Esophagus mucosa (tissue), 1 donor: ENCODE data around the gene DOCK1. TPM values are rescaled to one million over a fixed set of nuclear protein-coding genes. Genes with fewer than 3 reads are reported as not detected.
A peak's percentile ranks its signal among the peaks of the same experiment; 100 is the strongest.

Experiments
- ATAC-seq: fragments of 200-7000 bp; cut with Tn5 transposase; one replicate; pipeline ENCODE4 v1.9.1; 2020
- total RNA-seq: library from RNA; stranded (reverse); gene quantifications from one replicate; pipeline ENCODE4 v1.2.4, GENCODE V29; 2023
- donor health status: DM: yes; HTN: yes; CAD: no.

DOCK1 gene
- total RNA-seq, 1 donor from 2014 or later, result 37.6 TPM

- ATAC-seq, result no peak
Observed at GRCh38 chr10:127319691-127320090, 414.5 kb downstream of the DOCK1 start.

DNA sequence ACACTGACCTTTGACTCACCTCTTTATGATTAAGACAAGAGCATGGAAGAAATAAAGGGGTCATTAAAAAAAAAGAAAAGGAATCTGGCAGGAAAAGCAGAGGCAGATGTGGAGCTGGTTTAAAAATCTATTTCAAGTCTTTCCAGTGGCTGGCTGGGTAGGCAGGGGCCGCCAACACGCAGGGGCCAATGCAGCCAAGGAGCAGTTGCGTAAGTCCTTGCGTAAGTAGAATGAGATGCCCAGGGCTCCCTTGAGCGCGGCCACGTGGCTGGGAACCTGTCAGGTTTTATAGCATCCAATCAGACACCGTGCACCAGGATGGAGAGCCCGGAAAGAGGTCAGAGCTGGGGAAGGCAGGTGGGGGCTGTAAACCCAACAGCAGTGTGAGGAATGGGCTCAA lies 414.9 kb downstream of the DOCK1 start:
- ATAC-seq, result no peak

DNA sequence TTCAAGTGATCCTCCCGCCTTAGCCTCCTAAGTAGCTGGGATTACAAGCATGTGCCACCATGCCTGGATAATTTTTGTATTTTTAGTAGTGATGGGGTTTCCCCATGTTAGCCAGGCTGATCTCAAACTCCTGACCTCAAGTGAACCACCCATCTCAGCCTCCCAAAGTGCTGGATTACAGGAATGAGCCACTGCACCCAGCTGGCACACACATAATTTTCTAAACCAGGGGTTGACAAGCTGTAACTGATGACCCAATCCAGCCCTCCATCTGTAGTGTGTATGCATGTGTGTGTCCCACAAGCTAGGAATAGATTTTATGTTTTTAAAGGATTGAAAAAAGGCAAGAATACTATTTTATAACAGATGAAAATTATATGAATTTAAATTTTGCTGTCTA lies 417.1 kb downstream of the DOCK1 start:
- no peak for ATAC-seq

DNA sequence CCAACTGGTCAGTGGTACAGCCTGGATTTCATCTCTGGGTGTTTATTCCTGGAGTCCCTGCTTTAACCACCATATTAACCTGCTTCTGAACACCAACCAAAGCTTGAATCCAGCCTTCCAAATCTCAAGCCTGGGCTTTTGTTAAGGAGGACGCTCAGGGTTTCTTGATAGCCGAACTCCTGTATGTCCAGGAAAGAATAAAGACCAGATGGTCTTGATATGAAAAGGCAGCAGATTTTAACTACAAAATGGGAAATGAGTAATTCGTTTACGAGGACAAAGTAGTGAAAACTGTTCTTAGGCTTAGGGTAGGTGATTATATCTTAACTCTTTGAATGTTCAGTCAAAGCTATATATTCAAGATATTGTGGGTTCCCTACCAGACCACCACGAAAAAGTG lies 420.3 kb downstream of the DOCK1 start:
- no peak for ATAC-seq

GRCh38 chr10:127326883-127327282 lies 421.7 kb downstream of the DOCK1 start:
- no peak for ATAC-seq

DNA sequence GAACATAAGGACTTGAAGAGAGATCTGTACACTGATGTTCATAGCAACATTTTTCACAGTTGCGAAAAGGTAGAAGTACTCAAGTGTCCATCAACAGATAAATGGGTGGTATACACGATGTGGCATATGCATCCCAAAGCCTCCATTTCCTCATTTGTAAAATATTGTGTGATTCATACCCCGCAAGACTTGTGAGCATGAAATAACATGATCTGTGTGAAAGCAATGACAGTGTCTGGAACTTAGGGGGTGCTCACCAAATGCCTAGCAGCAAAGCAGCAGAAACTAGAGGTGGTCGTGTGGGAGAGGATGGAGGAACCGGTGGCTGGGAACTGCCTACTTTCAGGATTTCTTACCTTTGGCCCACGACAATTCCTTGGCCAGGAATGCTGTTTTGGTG lies 426.5 kb downstream of the DOCK1 start:
- ATAC-seq, result no peak

- no peak for ATAC-seq
Observed at GRCh38 chr10:127332631-127333030, 427.4 kb downstream of the DOCK1 start.

GRCh38 chr10:127337801-127338200 lies 432.6 kb downstream of the DOCK1 start:
- ATAC-seq, result no peak

DNA sequence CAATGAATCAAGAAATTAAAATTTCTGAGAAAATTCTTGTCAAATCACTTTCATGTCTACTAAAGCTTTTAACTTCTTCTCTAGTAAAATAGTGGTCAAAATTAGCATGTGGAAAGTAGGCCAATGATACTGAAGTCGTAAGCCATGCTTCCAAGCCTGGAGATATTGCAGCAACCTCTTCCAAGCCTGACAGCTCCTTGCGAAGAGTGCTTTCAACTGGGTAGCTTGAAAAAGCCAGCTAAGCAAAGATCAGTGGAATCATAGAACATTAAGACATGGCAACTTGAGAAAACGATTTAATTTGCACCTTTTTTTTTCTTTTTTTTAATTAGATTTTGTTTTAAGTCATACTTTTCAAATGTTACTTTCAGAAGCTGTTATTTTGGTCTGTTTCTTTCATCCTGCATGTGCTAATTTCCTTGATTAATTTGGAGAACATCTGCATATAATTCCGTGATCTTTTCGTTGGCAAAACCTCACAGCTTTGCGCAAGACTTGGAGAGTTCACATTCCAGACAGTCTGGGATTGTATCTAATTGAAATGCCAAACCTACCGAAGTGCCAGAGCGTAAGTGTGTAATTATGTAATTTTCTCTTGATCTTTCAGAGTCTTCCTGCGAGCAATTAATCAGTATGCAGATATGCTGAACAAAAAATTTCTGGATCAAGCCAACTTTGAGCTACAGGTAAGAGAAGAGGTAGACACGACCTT lies 433.3 kb downstream of the DOCK1 start:
- ATAC-seq, result no peak

DNA sequence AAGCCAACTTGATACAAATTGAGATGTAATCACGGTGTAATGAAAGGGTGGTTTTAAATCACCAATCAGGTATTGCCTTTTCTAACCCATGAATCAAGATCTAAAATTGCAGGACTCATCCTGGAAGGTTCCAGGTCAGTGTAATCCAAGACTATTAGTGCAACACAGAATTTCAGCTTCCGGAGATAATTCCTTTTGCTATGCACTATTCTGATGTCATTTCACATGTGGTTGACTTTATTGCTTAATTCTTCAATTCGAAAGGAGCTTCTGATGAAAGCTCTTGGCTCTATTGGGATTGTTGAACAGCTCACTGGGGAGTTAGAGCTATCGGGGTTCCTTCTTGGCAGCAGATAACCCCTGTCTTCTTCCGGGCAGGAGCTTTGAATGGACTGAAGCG lies 438.6 kb downstream of the DOCK1 start:
- ATAC-seq, result no peak

GRCh38 chr10:127344346-127344745 lies 439.1 kb downstream of the DOCK1 start:
- no peak for ATAC-seq

- ATAC-seq, result no peak
Observed at GRCh38 chr10:127345231-127345965, 440.2 kb downstream of the DOCK1 start.

- ATAC-seq, result no peak
Observed at GRCh38 chr10:127346604-127347003, 441.4 kb downstream of the DOCK1 start.

DNA sequence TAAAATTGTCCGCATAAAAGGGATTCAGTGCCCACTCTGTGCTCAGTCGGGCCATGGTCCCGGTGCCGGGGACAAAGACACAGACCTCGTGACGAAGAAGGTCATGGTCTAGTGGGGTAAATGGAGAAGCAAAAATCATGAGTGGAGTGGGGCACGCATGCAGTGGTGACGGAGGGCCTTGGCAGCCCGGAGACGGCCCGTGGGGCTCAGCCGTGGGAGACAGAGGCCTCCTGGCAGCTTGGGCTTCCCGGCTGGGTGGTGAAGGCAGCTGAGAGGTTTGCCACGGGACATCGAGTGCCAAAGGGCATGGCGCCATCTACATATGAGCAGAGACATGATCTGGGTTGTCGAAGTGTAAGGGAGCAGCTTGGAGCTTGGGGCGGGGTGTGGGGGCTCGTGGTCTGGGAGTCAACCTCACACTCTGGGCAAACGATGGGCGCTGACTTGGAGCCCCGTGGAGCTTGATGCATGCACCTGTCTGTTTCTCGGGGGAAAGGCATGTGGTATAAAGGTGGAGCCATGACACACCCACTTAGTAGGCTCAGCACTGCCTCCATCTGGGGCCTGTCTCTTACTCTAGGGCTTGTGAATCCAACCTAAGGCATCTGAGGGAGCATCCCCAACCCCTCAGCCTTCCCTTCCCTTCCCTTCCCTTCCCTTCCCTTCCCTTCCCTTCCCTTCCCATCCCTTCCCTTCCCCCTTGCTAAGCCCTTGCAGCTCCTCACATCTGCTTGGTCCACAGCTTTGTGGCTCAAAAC lies 442.2 kb downstream of the DOCK1 start:
- peak; percentile 22 for ATAC-seq

GRCh38 chr10:127349737-127350136 lies 444.5 kb downstream of the DOCK1 start:
- ATAC-seq, result no peak

DNA sequence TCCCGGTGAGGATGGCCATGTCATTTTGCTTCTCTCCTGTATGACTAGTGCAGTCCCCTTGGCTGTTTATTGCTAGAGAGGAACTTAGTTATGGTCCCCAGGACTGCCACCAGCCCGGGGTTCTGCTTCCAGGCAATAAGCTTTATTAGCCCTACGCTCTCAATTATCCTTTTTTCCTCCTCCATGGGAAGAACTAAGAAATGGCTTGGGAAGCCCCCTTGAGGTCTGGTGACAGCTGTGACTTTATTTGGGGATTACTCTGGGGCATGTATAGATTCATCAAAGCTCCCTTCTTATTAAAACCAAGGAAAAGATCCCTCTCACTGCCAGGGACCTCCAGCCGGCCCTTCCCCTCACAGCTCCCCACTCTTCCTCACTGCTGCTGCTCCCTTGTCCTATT lies 446.3 kb downstream of the DOCK1 start:
- no peak for ATAC-seq

- no peak for ATAC-seq
Observed at GRCh38 chr10:127353544-127353943, 448.3 kb downstream of the DOCK1 start.

- ATAC-seq, result no peak
Observed at GRCh38 chr10:127354255-127354654, 449.0 kb downstream of the DOCK1 start.

DNA sequence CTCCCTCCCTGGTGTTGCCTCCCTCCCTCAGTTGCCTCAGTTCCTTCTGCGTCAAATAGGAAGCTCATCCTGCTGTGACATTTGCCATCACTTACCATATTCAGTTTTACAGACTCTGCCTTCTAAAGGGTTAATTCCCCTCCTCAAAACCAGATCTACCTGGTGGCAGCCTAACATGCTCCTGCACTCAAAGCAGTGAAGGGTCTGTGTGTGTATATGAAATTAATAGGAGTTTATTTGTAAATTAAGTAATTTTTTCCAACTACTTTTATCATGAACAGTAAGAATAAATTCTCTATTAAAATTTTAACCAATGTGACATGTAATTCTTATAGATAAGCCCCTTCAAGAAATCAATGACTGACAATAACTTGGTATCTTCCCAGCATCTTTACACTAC lies 449.8 kb downstream of the DOCK1 start:
- ATAC-seq, result no peak

- ATAC-seq, result no peak
Observed at GRCh38 chr10:127356360-127356759, 451.1 kb downstream of the DOCK1 start.

DNA sequence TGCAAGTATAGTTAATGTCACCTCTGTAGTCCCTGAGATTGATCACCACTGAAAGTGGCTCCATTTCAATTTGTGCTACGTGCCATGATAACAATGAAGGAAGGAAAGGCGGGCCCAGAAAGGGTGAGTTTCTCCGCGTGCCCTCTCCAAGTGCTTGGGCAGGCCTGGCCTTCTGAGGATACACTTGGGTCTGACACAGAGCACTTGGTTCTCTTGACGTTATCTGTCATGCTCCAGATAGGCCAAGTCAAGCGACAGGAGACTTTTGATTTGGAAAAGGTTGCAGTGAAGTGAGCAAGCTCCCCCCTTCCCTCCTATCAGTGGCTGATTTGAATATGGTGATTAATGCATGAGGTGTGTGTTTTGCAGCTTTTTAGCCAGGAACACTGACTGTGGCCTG lies 452.0 kb downstream of the DOCK1 start:
- no peak for ATAC-seq

- ATAC-seq, result no peak
Observed at GRCh38 chr10:127358337-127358736, 453.1 kb downstream of the DOCK1 start.

DNA sequence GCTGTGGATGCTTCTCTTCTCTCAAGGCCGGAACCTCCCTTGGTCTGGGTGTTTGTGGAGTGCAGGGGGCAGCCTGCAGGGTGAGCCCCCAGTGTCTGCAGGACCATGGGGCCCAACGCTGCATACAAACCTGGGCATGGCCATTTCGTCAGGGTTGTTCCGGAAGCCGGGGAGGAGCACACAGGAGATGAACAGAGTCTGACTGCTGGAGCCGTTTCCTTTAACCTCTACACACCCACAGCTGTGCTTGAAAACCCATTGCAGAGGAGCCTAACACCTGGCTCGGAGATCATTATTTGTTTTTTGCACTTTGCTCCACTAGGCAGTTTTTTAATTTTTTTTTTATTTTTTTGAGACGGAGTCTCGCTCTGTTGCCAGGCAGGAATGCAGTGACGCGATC lies 458.8 kb downstream of the DOCK1 start:
- no peak for ATAC-seq

DNA sequence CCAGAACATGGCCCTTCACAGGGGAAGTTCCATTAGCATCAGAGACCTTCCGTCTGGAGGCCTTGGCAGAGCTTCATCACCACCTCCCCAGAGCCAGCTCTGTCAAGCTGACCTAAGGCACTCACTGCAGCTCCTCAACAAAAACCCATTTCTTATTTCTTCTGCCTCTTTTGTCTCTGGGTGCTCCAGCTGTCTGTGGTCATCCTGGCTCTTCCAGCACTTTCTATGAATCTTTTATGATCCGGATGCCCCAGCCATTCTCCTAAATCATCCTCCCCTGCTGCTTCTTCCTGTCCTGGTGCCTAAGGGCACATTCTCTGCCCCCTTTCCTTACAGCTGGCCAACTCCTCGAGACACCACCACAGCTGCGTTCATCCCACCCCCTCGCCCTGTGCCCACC lies 462.9 kb downstream of the DOCK1 start:
- ATAC-seq, result no peak
